Retina (tissue), 1 donor: Measurements from ENCODE around the gene MTFMT.

Source experiments
- DNase-seq: peaks from one replicate; pipeline ENCODE4 v3.0.0-alpha.2; 2016

Gene MTFMT

DNA sequence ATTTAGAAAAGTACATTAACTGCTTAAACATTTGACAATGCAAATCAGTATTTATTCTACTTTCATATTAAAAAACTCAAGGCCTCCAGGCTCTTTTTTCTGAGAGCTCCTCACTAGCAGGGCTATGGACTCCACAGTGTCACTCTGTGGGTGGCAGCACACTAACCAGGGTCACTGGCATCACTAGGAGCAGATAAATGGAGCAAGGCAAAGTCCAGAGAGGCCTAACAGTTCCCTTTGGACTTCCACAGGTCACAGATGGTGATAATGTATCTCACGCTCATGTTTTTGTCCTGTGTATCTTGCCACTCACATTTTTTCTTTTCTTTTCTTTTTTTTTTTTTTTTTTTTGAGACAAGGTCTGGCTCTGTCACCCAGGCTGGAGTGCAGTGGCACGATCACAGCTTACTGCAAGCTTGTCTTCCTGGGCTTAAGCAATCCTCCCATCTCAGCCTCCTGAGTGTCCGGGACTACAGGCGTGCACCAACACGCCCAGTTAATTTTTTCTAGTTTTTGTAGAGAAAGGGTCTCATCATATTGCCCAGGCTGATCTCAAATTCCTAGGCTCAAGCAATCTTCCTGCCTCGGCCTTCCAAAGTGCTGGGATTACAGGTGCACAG lies 47.5 kb downstream of the MTFMT start:
- DNase-seq: no peak

DNA sequence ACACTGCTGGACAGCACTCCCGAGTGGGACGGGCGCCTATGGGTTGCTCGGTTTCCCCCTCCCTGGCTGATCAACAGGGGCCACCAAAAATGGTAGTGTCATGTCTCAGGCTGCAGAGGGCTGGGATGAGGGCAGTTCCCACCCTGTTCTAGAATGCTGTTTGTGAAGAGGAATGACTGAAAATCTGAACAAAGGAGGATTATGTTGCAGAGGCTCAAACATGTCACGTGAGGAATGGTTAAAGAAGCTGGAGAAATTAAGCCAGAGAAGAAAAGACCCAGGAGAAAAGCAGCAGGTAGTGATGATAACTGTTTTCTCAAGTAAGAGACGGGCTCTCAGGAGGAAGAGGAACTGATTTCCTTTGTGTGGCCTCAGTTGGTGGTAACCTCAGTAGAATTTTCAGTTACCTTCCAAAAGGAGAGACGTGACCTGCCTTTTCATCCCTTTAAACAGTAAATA lies 50.2 kb downstream of the MTFMT start:
- DNase-seq: no peak

DNA sequence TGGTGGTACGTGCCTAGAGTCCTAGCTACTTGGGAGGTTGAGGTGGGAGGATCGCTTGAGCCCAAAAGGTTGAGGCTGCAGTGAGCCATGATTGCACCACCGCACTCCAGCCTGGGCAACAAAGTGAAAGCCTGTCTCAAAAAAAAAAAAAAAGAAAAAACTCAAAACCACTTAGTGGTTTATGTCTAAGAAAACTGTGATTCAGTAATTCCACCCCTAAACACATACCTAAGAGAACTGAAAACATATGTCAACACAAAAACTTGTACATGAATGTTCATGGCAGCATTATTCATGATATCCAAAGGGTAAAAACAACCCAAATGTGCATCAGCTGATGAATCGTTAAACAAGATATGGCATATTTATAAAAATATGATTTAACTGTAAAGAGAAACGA lies 54.0 kb downstream of the MTFMT start:
- no peak for DNase-seq

DNA sequence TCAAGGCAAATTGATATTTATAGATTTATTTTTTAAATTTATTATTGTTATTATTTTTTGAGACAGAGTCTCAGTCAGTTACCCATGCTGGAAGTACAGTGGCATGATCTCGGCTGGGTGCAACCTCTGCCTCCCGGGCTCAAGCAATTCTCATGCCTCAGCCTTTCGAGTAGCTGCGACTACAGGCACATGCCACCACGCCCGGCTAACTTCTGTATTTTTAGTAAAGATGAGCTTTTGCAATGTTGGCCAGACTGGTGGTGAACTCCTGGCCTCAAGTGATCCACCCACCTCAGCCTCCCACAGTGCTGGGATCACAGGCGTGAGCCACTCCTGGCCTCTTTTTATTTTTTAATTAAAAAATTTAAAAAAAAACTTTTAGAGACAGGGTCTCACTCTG lies 58.7 kb downstream of the MTFMT start:
- DNase-seq: no peak

DNA sequence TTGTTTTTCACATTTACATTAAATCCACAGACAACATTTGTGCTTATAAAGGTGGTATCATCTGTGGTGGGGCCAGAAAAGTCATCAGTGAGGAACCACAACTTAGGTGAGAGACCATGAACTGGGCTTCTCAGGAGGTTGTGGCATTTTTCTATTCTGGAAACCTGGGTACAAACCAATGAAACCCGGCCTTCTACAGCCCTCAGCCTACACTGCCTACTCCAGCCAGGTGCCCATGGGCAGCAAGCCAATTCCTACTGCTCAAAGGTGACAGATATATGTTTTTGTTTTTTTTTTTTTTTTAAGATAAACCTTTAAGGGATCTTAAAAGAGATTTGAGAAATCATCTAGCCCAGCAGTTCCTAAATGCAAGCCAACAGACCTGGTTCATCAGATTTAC lies 60.0 kb downstream of the MTFMT start:
- DNase-seq: no peak

DNA sequence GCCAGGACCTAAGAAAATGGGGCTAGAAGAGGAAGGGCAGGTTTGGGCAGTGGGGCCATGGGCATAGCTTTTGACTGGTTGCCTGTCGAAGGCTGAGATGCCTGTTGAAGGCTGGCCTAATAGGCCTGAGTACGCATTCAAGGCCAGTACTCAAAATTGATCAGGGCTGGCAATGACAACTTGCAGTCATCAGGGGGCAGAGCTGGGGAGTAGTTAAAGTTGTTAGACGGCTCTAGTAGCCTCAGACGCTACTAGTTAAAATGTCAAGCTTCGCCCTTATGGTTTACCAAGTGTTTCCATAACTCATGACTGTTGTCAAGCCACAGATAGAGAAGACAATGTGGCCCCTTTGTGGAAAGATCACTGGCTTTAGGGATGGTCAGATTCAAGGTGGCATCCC lies 68.4 kb downstream of the MTFMT start:
- DNase-seq: no peak

DNA sequence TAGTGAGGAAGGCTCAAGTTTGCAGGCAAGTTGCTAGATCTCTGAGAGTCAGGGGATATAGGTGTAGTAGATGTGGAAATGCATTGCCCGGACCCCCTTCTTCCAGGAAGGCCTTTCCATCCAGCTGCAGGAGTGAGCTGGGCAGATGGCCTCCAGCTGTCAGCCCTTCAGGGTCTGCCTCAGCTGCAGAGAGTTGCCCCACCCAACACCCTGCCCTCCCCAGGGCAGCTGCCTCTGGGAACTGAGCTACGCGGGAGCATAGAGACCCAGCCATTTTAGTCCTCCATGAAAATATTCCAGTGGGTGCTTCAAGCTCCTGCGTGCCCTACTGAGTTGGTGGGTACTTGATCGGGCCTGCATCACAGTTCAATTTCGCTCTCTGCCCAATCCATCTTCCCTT lies 69.3 kb downstream of the MTFMT start:
- DNase-seq: no peak

DNA sequence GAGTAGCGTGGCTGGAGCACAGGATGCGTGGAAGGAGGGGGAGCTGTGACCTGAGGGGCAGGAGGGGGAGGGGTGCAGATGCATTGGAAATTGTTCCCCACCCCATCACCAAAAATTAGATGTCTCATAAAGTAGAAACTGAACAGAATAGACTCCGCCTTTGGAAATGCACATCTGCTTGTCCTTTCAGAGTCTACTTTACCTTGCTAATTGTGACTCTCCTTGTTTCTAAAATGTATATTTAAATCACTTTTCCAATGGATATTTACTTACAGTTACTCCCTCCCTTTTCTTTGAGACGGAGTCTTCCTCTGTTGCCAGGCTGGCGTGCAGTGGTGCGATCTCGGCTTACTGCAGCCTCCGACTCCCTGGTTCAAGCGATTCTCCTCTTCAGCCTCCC lies 70.3 kb downstream of the MTFMT start:
- no peak for DNase-seq

DNA sequence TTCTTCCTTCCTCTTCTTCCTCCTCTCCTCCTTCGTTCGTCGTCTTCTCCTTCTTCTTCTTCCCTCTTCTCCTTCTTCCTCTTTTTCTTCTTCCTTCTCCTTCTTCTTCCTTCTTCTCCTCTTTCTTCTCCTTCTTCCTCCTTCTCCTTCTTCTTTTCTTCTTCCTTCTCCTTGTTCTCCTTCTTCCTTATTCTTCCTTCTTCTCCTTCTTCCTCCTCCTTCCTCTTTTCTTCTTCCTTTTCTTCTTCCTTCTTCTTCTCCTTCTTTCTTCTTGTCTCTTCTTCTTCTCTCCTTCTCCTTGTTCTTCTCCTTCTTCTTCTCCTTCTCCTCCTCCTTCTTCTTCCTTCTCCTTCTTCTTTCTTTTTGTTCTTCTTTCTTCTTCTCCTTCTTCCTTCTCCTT lies 75.0 kb downstream of the MTFMT start:
- no peak for DNase-seq

DNA sequence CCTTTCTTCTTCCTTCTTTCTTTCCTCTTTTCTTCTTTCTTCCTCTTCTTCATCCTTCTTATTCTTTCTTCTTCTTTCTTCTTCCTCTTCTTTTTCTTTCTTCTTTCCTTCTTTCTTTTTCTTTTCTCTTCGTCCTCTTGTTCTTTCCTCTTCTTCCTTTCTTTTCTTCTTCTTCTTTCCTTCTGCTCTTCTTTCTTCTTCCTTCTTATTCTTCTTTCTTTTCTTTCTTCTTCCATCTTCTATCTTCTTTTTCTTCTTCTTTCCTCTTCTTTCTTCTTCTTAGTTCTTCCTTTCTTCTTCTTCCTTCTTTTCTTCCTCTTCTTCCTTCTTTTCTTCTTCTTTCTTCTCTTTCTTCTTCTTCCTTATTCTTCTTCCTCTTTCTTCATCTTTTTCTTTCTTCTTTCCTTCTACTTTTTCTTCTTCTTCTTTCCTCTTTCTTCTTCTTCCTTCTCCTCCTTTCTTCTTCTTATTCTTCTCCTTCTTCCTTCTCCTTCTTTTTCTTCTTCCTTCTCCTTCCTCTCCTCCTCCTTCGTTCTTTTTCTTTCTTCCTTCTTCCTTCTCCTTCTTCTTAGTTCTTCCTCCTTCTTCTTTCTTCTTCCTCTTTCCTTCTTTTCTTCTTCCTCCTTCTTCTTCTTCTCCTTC lies 77.5 kb downstream of the MTFMT start:
- no peak for DNase-seq
